HG03025 (cell line): ENCODE measurements around the gene ADAM11.
"Not testable (repeated sequence)": the region's sequence is repeated elsewhere in the genome, so short reads cannot be mapped to it uniquely, and the experiment has no call there.

ENCODE experiments used
- ATAC-seq: cut with Tn5 transposase; IDR thresholded peaks from one replicate; pipeline ENCODE4 v1.9.1; 2021; ENCODE audit warnings: mild to moderate bottlenecking, moderate library complexity; ENCODE audit not compliant: unreplicated experiment, low FRiP score

The ADAM11 gene, protein sequence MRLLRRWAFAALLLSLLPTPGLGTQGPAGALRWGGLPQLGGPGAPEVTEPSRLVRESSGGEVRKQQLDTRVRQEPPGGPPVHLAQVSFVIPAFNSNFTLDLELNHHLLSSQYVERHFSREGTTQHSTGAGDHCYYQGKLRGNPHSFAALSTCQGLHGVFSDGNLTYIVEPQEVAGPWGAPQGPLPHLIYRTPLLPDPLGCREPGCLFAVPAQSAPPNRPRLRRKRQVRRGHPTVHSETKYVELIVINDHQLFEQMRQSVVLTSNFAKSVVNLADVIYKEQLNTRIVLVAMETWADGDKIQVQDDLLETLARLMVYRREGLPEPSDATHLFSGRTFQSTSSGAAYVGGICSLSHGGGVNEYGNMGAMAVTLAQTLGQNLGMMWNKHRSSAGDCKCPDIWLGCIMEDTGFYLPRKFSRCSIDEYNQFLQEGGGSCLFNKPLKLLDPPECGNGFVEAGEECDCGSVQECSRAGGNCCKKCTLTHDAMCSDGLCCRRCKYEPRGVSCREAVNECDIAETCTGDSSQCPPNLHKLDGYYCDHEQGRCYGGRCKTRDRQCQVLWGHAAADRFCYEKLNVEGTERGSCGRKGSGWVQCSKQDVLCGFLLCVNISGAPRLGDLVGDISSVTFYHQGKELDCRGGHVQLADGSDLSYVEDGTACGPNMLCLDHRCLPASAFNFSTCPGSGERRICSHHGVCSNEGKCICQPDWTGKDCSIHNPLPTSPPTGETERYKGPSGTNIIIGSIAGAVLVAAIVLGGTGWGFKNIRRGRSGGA

DNA sequence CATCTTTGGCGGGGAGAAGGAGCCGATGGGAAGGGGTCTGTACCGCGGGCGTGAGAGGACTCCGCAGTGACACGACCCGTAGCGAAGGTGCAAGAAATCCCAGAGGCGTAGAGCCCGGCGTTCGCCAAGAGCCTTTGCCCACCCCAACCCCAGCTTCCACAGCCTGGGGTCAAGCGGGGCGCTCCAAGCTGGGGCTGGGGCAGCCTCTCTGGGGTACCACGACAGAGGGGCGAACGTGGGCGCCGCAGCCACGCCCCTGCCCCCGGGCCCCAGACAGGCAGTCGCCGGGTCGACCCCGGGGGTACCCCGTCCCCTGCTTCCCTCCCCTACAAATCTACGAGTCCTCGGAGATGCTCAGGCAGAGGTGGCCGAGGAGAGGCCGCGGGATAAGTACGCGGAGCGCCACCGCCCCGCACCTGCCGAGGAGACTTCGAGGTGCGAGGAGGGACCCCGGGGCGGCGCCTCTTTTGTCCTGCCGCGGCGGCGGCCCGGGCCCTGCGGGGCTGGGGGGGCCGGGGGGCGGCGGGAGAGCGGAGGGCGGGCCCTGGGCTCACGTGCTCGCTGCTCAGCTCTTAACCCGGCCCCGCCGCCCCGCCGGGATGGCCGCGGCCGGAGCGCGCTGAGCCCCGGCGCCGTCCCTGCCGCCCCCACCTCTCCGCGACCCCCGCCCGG lies at the start of gene ADAM11:
Gene ADAM11 (plus strand): TSS at position 575 of the 672 bp plus-strand sequence. CDS start 212 bp downstream, outside the sequence.
- no peak for ATAC-seq

DNA sequence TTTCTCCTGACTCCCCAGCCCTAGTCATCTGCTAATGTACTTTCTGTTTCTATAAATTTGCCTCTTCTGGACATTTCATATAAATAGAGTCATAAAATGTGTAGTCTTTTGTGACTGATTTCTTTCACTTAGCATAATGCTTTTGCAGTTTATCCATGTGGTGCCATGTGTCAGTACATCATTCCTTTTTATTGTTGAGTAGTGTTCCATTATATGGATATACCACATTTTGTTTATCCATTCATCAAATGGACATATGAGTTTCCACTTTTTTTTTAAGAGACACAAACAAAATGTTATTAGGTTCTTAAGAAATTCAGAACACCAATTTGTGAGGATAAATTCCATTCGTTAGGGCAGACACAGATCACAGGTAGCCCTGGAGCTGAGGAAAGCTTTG lies 39.3 kb upstream of the ADAM11 start:
- ATAC-seq: no peak

DNA sequence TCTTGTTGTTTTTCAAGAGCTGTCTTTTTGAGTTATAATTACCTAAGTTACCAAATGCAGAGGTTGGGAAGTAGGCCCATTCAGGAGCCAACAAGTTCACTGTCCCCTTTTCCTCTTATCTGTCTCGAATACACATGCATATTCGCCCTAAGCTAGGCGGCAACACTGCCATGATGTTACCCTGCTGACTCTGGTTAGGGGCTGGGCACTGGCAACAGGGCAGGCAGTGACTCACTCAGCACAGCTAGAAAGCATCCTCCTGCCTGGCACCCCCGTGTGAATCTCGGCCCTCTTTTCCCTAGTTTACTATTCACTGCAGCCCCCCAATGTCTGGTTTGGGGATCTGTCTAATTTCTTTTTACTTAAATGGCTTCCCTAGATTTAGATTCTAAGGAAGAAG lies 36.5 kb upstream of the ADAM11 start:
- no peak for ATAC-seq

DNA sequence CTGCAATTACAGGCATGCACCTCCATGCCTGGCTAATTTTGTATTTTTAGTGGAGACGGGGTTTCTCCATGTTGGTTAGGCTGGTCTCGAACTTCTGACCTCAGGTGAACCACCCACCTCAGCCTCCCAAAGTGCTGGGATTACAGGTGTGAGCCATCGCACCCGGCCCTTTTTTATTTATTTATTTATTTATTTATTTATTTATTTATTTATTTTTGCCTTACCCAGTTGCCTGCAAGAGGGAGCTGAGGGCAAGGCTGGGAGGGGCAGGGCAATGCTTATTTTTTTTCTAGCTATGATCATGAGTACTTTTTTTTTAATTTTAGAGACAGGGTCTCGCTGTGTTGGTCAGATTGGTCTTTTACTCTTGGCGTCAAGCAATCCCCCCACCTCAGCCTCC lies 32.7 kb upstream of the ADAM11 start:
- ATAC-seq: not testable (repeated sequence)

DNA sequence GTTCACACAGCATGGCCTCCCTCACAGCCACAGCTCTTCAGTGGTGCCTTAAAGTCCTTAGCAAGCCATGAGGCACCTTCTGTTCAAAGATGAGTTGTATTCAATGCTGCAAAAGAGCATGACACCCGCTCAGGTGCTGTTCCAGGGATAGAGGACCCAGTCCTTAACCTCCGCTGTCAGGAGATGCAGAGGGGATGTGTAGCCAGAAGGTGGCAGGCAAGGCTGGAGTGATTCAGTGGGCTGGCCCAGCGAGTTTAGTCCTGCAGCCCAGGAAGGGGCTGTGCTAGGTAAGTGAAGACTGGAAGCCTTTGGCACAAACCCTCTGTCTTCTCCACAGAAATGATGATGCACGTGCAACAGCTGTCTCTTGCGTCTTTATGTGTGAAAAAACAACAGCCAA lies 25.0 kb upstream of the ADAM11 start:
- no peak for ATAC-seq

DNA sequence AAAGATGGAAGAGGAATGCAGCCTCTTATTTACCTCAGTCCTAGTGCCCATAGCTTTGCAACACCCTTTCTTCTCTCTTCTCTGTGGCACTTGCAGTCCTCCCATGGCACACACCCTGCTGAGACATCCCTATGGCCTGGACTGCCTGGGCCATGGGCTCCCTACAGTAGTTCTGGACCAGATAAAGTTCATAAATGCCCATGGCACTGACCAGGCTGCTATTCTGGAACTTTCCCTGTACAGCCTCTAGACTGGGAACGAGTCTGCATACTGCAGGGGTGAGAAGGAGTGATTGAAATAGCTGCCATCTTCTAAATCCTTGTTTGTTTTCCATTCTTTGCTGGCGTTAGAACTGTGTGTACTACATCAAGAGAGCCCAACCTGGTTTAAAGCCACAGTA lies 24.5 kb upstream of the ADAM11 start:
- no peak for ATAC-seq

DNA sequence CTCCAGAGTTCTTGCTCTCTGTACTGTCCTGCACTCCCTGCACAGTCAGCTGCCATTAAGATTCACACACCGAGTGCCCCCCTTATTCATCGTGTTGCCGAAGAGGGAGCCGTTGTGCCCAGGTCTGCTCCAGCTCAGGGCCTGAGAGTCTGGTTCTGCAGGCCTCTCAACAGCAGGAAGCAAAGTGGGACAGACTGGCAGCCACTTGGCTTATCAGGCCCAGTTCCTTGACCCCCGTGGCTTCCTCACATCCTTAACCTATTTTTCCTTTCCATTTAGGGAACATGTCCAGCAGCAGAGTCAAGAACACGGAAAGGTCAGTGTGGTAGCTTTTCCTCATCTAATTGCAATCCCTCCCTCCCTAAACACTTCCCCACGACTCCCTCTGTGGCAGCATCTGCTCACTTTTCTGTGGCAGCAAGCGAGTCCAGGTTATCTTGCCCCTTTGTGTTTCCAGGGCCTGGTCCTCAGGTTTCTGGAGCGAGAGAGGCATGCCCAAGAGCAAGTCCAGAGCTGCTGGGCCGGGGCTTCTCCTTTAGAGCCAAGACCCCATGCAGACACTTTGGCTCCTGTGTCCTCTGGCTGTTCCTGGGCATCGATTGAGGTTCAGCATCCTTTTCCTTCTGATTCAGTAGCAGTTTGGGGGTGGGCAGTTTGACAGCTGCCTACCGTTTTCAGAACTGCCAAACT lies 22.1 kb upstream of the ADAM11 start:
- ATAC-seq: no peak

DNA sequence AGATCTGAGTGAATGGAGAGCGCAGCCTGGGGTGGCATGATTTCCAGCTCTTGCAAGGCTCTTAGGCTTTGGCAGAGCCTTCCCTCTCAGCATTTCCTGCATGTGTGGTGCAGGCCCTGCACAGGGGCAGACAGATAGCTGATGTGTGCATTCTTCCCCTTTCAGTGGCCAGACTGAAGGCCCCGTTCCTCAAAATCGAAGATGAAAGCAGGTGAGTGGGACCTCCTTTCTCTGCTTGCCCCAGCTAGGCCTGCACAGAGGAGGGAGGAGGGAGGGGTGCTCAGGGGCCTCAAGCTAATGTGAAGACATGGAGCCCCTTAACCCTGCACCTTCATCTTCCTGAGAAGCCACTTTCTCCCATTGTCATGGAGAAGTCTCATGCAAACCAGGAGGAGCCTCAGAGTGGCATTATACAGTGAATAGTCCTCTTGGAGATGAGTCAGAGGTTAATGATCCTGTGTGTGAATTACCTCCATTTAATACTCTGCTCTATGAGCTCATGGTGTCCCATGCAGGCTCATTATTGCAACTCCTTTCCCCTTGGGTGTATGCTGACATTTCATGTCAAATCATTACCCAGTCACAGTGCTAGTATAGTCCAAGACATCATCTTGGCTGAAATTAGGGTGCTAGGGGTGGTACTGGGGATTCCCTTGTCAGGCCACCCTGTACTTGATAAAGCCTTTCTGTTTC lies 20.4 kb upstream of the ADAM11 start:
- ATAC-seq: no peak

DNA sequence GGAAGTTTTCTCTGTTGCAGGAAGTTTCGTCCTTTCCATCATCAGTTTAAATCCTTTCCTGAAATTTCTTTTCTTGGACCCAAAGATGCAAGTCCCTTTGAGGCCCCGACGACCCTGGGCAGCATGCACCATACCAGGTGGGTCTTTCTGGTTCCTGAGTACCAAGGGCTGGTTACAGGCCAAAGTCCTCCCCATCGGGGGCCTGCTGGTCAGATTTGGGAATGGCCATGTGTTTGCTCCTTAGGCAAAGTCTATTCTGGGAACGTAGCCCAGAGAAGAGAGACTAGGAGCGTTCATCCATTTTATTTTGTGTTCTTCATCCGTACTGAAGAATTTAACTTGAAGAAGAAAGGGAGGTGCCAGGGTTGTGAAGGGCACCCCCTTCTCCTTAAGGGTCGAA lies 17.5 kb upstream of the ADAM11 start:
- no peak for ATAC-seq

DNA sequence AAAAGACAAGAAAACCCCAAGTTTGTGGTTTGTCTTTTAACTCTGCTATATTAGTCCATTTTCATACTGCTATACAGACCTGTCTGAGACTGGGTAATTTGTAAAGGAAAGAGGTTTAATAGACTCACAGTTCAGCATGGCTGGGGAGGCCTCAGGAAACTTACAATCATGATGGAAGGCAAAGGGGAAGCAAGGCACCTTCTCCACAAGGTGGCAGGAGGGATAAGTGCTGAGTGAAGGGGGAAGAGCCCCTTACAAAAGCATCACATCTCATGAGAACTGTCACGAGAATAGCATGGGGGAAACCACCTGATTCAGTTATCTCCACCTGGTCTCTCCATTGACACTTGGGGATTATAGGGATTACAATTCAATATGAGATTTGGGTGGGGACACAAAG lies 13.5 kb upstream of the ADAM11 start:
- no peak for ATAC-seq

DNA sequence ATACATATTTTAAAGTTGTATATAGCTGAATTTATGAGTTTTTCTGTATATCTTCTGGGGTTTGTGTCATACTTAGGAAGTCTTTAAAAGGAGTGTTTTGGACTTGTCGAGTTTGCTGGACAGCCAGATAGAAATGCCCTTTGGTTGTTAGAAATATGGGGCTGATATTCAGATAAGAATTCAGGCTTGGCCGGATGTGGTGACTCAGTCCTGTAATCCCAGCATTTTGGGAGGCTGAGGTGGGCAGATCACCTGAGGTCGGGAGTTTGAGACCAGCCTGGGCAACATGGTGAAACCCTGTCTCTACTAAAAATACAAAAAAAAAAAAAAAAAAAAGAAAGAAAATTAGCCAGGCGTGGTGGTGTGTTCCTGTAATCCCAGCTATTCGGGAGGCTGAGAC lies 13.1 kb upstream of the ADAM11 start:
- ATAC-seq: not testable (repeated sequence)

DNA sequence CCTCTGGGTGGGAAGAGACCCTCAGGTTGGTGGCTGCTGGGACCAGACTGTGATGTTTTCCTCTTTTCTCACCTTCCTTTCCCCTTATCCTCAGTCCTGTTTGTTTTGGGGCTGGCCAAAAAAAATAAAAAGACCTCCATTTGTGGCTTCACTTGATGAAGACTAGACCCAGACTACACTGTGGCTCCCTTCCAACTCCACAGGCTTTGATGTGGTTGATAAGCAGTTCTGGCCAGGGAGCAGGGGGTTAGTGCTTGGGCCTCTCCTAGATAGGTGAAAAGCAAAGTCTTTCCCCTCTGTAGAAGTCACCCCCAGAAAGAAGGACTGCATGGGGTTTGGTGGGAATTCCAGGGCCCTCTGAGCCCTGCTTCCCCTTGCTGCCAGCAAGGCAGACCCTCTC lies 11.2 kb upstream of the ADAM11 start:
- no peak for ATAC-seq

DNA sequence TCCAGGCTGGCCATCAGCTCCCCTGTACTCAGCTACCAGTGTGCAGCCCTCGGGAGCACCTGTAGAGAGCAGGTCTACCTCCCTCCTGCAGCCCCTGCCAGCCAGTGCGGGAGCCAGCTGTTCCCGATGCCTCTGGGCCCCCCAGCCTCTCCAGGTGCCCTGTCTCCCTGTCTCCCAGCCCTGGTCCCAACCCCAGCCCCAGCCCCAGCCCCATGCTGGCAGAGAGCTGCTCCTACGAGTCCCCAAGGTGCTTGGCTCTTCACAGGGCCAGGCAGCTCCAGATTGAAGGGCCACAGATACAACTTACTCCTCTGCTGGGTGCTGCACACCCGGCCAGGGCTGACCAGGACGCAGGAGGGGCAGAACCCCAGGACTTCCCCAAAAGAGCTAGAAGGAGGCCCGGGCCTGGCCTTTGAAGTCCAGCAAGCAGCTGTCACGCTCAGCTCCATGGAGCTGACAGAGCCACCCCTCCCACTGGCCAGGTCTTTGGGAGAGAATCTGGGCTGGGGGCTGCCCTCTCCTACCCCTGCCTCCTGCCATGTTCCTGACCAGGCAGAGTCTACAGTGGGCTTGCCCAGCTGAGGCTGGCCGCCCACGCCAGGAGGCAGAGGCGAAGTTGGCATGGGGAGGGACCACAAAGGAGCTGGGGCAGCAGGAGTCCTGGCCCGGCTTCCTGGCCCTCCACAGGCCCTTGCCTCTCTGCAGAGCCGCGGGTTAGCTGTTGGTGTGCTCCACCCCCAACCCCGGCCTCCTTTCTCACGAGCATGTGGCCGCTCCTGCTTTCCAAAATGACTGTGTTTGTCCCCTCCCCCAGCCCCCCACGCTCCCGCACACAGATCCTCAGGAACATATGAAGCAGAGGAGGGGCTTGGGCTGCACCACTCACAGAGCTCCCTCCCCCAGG lies 9.5 kb upstream of the ADAM11 start:
- no peak for ATAC-seq

DNA sequence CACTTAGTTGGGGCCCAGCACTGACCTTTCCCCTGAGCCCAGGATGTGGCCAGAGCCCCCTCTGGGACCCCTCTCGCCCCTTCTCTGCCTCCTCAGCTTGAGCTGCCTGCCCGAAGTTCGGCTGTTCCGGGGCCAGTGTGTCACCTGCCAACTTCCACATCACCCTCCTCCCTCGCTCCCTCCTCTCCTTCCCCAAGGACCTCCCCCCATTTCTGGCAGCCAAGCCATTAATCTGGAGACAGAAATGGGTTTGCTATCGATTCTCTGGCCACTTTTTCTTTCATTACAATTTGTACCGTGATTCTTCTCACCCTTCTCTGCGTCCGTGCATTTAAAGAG lies 8.8 kb upstream of the ADAM11 start:
- no peak for ATAC-seq

DNA sequence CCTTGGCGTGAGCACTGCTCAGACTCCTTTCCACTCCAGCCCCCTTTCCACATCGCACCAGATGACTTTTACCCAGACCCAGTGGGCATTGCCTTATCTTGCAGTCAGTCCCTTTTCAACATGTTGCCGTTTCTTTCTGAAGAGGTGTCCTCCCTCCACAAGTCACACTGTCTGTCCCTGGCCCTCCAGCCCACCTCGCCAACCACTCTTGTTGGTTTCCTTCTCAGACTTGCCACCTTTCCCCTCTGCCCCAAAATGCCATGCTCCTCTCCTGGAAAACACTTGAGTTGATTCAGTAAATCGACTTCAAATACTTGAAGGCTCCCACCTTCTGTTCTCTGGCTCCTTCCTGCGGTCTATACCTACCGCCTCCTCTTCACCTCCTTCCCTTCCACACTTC lies 7.5 kb upstream of the ADAM11 start:
- ATAC-seq: no peak

DNA sequence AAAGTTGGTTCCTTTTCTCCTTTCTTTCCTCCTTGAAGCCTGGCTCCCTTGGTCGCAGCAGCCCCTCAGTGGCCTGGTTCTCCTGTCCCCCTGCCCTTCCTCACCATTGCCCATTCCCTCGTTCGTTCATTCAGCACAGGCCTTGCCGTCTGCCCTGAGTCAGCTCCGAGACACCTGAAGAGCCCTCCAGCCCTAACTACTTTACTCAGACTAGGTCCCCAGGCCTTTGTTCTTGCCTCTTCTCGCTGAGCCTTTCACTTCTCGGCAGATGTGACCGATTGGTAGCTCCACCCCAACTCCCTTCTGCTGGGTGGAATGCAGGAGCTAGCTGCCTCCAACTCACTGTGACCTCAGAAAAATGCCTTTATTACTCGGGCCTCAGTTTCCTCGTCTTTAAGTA lies 7.0 kb upstream of the ADAM11 start:
- ATAC-seq: no peak

DNA sequence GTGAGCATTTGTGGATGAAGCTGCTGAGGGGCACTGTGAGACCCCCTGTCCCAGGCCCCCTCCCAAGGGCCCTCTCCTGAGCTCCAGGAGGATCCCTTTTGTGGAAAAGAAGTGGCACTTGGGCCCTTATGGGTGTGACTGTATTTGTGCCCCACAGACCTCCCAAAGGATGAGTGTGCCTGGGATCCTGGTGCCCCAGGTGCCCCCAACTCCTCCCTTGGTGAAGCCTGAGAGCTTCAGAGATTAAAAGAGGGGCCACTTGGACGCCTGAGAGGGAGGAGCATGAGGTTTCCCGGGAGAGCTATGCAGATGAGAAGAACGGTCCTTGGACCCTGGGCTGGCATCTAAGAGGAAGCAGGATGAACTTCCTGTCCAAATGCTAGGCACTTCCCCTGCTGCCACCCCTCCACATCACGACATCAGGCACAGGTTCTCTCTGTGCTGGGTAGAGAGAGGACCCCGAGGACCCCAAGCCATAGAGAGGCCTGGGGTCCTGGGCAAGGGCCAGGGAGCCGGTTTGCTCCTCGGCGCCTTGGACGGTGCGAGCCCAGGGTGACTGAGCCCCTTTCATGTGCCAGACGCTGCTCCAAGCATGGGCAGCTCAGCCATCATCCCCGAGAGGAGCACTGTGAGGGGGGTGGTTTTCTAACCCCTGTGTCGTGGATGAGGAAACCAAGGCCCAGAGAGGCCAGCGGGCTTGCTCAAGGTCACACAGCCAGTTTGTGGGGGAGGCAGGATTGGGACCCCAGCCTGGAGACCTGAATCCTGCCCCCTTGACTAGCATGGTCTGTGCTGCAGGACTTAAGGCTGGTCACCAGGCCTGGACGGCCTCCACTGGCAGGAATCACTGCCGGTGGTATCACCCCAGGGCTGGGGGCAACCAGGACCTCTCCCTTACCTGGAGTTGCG lies 5.6 kb upstream of the ADAM11 start:
- ATAC-seq: no peak

DNA sequence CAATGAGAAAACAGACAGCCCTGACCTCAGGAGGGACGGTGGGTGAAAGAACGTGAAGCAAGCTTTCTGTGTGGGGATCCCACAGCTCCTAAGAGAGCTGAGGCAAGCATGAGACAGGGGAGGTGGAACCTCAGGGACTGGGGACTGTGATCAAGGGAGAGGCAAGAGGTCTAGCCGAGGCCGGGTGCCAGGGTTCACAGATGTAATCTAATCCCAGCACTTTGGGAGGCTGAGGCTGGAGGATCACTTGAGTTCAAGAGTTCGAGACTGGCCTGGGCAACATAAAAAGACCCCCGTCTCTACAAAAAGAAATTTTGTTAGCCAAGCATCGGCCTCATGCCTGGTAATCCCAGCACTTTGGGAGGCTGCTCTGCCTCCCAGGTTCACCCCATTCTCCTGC lies 4.5 kb upstream of the ADAM11 start:
- no peak for ATAC-seq
